Measurements from ENCODE around the gene CDT1.

DNA sequence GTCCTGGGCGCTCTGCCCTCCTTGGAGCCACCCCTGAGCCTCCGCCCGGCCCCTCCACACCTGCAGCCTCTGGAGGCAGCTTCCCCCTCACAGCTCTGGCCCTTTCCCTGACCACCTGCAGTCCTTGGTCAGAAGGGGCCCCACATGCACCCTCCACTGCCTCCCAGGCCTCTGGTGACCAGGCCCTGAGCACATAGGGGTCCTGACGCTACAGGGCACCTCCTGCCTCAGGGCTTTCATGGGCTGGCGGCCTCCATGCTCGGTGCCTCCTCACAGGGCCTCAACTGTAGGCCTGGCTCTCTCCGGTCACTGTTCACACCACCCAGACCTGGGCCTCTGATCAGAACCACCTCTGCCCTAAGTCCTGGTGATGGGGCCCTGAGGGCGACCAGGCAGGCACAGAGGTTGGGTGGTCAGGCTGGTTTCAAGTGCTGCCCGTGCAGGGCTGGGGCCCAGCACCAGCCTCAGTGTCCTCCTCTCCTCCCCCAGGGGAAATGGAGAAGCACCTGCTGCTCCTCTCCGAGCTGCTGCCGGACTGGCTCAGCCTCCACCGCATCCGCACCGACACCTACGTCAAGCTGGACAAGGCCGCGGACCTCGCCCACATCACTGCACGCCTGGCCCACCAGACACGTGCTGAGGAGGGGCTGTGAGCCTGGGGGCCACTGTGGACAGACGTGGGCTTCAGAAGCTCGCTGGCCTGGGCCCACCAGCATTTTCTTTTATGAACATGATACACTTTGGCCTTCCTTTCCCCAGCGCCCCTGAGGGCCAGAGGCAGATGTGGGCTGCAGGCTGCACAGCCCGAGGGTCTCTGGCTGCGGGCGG, 4.3 kb downstream of the CDT1 start:
- TF ChIP-seq, protein P1, sequence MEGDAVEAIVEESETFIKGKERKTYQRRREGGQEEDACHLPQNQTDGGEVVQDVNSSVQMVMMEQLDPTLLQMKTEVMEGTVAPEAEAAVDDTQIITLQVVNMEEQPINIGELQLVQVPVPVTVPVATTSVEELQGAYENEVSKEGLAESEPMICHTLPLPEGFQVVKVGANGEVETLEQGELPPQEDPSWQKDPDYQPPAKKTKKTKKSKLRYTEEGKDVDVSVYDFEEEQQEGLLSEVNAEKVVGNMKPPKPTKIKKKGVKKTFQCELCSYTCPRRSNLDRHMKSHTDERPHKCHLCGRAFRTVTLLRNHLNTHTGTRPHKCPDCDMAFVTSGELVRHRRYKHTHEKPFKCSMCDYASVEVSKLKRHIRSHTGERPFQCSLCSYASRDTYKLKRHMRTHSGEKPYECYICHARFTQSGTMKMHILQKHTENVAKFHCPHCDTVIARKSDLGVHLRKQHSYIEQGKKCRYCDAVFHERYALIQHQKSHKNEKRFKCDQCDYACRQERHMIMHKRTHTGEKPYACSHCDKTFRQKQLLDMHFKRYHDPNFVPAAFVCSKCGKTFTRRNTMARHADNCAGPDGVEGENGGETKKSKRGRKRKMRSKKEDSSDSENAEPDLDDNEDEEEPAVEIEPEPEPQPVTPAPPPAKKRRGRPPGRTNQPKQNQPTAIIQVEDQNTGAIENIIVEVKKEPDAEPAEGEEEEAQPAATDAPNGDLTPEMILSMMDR (IDR thresholded peaks at IDR 0.05): no peak
- no peak for TF ChIP-seq POLR2AphosphoS5 (IDR thresholded peaks at IDR 0.05)
